HepG2 (cell line): ENCODE data around the gene OR8S1. TPM values are rescaled to one million over a fixed set of nuclear protein-coding genes. Genes with fewer than 3 reads are reported as not detected.

Experiments used
- ATAC-seq: fragments of 200-7000 bp; cut with Tn5 transposase; 3 replicates; pipeline ENCODE4 v1.9.1; 2020; ENCODE audit warnings: mild to moderate bottlenecking, moderate library complexity
- BruUV-seq: library from RNA; stranded (reverse); fragments of 400-500 nt; replicated peaks from 2 replicates; lab custom pipeline; 2021; lab: Mats Ljungman, UMichigan
- CTCF ChIA-PET: fragments of 300-600 bp; formaldehyde crosslinking; extraction: SDS; loops from one replicate; lab custom pipeline; 2021; ENCODE audit warnings: low total read pairs, inconsistent platforms, low intra/inter-chr PET ratio; lab: Yijun Ruan, JAX
- POLR2A ChIA-PET: fragments of 350-600 bp; sonication (Branson Sonifier 250); formaldehyde crosslinking; loops from one replicate; lab custom pipeline; 2020; ENCODE audit warnings: antibody characterized with exemption, inconsistent platforms; lab: Yijun Ruan, JAX
- DNase-seq: peaks from one replicate; pipeline ENCODE4 v3.0.0-alpha.2; 2015; ENCODE audit warnings: low spot score
- FAIRE-seq: peaks from 3 replicates; lab custom pipeline; 2011; peaks lifted over from hg19 to GRCh38; lab: Jason Lieb, UNC
- H2AFZ ChIP-seq: one replicate; pipeline ENCODE4 v1.6.1; 2011; ENCODE audit warnings: low read length, inconsistent platforms
- H3K27ac ChIP-seq: fragments of 300-600 bp; 3 replicates; pipeline ENCODE4 v1.8.0; 2011; ENCODE audit warnings: mixed run types, mild to moderate bottlenecking, mixed read lengths, low read length, inconsistent platforms; ENCODE audit not compliant: insufficient read depth; ENCODE audit errors: extremely low read length
- H3K27me3 ChIP-seq, 2 experiments: fragments of 200-600 bp in 1 of 2; 2 replicates in 1 of 2; 3 replicates in 1 of 2; pipeline versions ENCODE4 v1.6.0 to v1.8.0; 2011; ENCODE audit warnings: low read length in 2 of 2, mild to moderate bottlenecking in 2 of 2, moderate library complexity in 2 of 2, inconsistent platforms in 1 of 2; ENCODE audit not compliant: insufficient read depth in 2 of 2, control insufficient read depth in 1 of 2
- H3K36me3 ChIP-seq, 2 experiments: fragments of 200-600 bp in 1 of 2; replicated peaks in 1 of 2; 2 replicates in 1 of 2; 3 replicates in 1 of 2; pipeline versions ENCODE4 v1.5.1 to v1.8.0; 2011; ENCODE audit warnings: low read length in 2 of 2, inconsistent platforms in 1 of 2; ENCODE audit not compliant: insufficient read depth in 2 of 2, control insufficient read depth in 1 of 2
- H3K4me1 ChIP-seq: 2 replicates; pipeline ENCODE4 v1.5.1; 2012; ENCODE audit warnings: low read length, inconsistent platforms; ENCODE audit not compliant: insufficient read depth
- H3K4me2 ChIP-seq: 2 replicates; pipeline ENCODE4 v1.6.0; 2011; ENCODE audit warnings: low read depth, low read length, inconsistent platforms
- H3K4me3 ChIP-seq, 3 experiments: fragments of 200-600 bp in 1 of 3; sonication (generic), shearing (Covaris generic) in 1 of 3; replicated peaks in 1 of 3; 2 replicates each; pipeline ENCODE4 v1.5.1; 2011 to 2016; ENCODE audit warnings: low read length in 3 of 3, inconsistent platforms in 2 of 3, low read depth in 2 of 3, mild to moderate bottlenecking in 2 of 3, control low read depth in 1 of 3, mixed read lengths in 1 of 3; ENCODE audit not compliant: insufficient read depth in 1 of 3
- H3K79me2 ChIP-seq: one replicate; pipeline ENCODE4 v1.6.1; 2011; ENCODE audit warnings: low read length, inconsistent platforms; ENCODE audit not compliant: insufficient read depth
- H3K9ac ChIP-seq: 2 replicates; pipeline ENCODE4 v1.6.0; 2011; ENCODE audit warnings: mild to moderate bottlenecking, low read depth, low read length, inconsistent platforms; ENCODE audit not compliant: insufficient read depth
- H3K9me3 ChIP-seq: 2 replicates; pipeline ENCODE4 v1.5.1; 2012; ENCODE audit warnings: mild to moderate bottlenecking, low read length
- H4K20me1 ChIP-seq: 2 replicates; pipeline ENCODE4 v1.6.0; 2011; ENCODE audit warnings: inconsistent platforms, mild to moderate bottlenecking, low read length, moderate library complexity; ENCODE audit not compliant: insufficient read depth
- ATF7 ChIP-seq, 2 experiments: fragments of 450-650 bp in 1 of 2; sonication (generic) in 1 of 2; formaldehyde crosslinking in 1 of 2; IDR thresholded peaks; 2 replicates each; pipeline versions ENCODE4 v1.4.0 to v1.6.1; 2016 to 2020; ENCODE audit warnings: antibody characterized with exemption in 1 of 2, mild to moderate bottlenecking in 1 of 2, missing genetic modification reagents in 1 of 2
- CENPT ChIP-seq: sonication (generic); formaldehyde crosslinking; IDR thresholded peaks from 2 replicates; pipeline ENCODE4 v1.8.0; 2022; ENCODE audit warnings: low read depth, mild to moderate bottlenecking, moderate library complexity, missing genetic modification reagents
- FOXK1 ChIP-seq: sonication (generic); formaldehyde crosslinking; IDR thresholded peaks from 2 replicates; pipeline ENCODE4 v1.4.0; 2020; ENCODE audit warnings: low read depth, missing genetic modification reagents, borderline replicate concordance
- KDM1A ChIP-seq: IDR thresholded peaks from 2 replicates; pipeline ENCODE4 v1.6.1; 2016; ENCODE audit warnings: missing compliant biosample characterization
- MAF1 ChIP-seq: sonication (generic); formaldehyde crosslinking; IDR thresholded peaks from 2 replicates; pipeline ENCODE4 v1.5.0; 2020; ENCODE audit warnings: missing genetic modification reagents, borderline replicate concordance
- ZNF549 ChIP-seq: sonication (generic); formaldehyde crosslinking; IDR thresholded peaks from 2 replicates; pipeline ENCODE4 v1.5.0; 2020; ENCODE audit warnings: missing genetic modification reagents
- WGBS: methylation state at CpG from one replicate; pipeline ENCODE4 v1.1.6; 2017; ENCODE audit warnings: low lambda C conversion rate; 5-methylcytosine and 5-hydroxymethylcytosine counted together
- in situ Hi-C: cut with HindIII; loops from 2 replicates; pipeline ENCODE4 v1.10.0; 2017; ENCODE audit warnings: low pct_unique_long_range_greater_than_20kb; ENCODE audit not compliant: extremely low pct_ligation_motif_present
- intact Hi-C: fragments of 100-400 bp; cut with micrococcal nuclease; formaldehyde crosslinking; loops from one replicate; pipeline ENCODE4 v1.10.0; 2022; ENCODE audit not compliant: unreplicated experiment
- polyA plus RNA-seq, 8 experiments: library from polyadenylated mRNA; depleted of rRNA in 3 of 8; stranded (reverse) in 7 of 8; unstranded in 1 of 8; fragments of >200 nt; fragmentation: Illumina TruSeq in 4 of 8; extraction: Trizol in 4 of 8; gene quantifications; 2 replicates each; pipeline versions ENCODE4 v1.2.1 to v1.2.3, GENCODE V29; 2011 to 2016; ENCODE audit warnings: low read depth in 4 of 8, missing spikeins in 1 of 8, mixed read lengths in 1 of 8; ENCODE audit not compliant: insufficient read depth in 1 of 8
- total RNA-seq, 5 experiments: library from RNA; depleted of rRNA; stranded (reverse); fragments of >200 nt; fragmentation: Illumina TruSeq; extraction: Trizol; gene quantifications; 2 replicates each; pipeline ENCODE4 v1.2.3, GENCODE V29; 2016; ENCODE audit warnings: low read depth in 1 of 5
- TF ChIP-seq, protein P1 (sequence below): IDR thresholded peaks from 2 replicates; pipeline ENCODE4 v1.4.0; 2020; ENCODE audit warnings: mild to moderate bottlenecking, missing genetic modification reagents
- TF ChIP-seq, protein P2 (sequence below): sonication (generic); formaldehyde crosslinking; IDR thresholded peaks from 2 replicates; pipeline ENCODE4 v1.4.0; 2020; ENCODE audit warnings: mild to moderate bottlenecking, missing genetic modification reagents, borderline replicate concordance
- TF ChIP-seq, protein P3 (sequence below): sonication (generic); formaldehyde crosslinking; IDR thresholded peaks from 2 replicates; pipeline ENCODE4 v1.9.0; 2021; ENCODE audit warnings: missing genetic modification reagents, mild to moderate bottlenecking, borderline replicate concordance

Gene OR8S1
- total and polyA plus RNA-seq, 2 of the 13 experiments (the other 11 are each of a cell fraction or from before 2014, with no cell fraction given): not detected

DNA sequence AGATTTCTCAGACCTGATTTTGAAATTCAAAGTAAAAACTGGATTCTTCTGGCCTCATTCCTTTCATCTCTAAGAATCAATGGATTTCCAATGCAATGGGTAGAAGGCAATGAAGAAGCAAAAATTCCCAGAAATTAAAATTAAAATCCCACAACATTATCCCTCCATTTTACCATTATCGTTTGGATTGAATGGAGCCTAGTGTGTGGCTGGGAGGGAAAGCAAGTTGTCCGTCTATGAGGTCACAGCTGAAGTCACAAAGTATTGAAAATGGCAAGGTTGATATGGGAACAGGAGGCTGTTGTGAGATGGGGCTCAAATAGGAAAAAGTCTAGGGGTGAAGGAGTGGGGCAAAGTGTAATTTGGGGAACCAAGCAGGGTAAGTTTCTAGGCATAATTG, 43.2 kb upstream of the OR8S1 start, which contains the start of gene C12orf54 (continued):
- no peak for TF ChIP-seq ZNF549 (CRISPR knock-in tag)
- TF ChIP-seq, all 625 proteins: peak for 0

DNA sequence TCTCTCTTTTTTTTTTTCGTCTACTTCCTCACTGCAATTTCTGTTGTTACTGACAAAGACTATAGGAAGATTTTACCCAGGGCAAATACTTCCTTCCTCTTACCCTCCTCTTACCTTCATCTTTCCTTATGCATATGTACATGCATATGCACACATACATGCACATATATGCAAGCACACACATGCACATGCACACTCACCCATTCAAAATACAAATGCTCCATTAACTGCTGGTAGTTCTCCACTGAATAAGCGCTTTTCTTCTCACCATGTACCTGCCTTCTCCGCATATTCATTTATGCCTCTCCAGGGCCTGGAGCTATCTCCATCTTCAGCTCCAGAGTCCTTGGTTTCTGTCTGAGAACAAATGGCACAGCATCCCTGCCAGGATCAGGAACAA, 42.5 kb upstream of the OR8S1 start:
- H3K4me1 ChIP-seq: no peaks in the 10 kb centered on the region
- no peaks in the 10 kb centered on the region for H3K9me3 ChIP-seq
- WGBS: 36% methylated on average over 3 of the region's 3 CpGs
- no peak for FAIRE-seq
- no peaks in the 10 kb centered on the region for H4K20me1 ChIP-seq
- H2AFZ ChIP-seq: no peak overlapping the region
- no peak for ATAC-seq
- no peaks in the 10 kb centered on the region for H3K36me3 ChIP-seq
- TF ChIP-seq CENPT (CRISPR knock-in tag): no peak
- TF ChIP-seq ATF7 (IDR thresholded peaks at IDR 0.05): no peak
- TF ChIP-seq ATF7 (CRISPR knock-in tag; IDR thresholded peaks at IDR 0.05): no peak
- no peak for TF ChIP-seq MAF1 (CRISPR knock-in tag)
- TF ChIP-seq, protein P1, sequence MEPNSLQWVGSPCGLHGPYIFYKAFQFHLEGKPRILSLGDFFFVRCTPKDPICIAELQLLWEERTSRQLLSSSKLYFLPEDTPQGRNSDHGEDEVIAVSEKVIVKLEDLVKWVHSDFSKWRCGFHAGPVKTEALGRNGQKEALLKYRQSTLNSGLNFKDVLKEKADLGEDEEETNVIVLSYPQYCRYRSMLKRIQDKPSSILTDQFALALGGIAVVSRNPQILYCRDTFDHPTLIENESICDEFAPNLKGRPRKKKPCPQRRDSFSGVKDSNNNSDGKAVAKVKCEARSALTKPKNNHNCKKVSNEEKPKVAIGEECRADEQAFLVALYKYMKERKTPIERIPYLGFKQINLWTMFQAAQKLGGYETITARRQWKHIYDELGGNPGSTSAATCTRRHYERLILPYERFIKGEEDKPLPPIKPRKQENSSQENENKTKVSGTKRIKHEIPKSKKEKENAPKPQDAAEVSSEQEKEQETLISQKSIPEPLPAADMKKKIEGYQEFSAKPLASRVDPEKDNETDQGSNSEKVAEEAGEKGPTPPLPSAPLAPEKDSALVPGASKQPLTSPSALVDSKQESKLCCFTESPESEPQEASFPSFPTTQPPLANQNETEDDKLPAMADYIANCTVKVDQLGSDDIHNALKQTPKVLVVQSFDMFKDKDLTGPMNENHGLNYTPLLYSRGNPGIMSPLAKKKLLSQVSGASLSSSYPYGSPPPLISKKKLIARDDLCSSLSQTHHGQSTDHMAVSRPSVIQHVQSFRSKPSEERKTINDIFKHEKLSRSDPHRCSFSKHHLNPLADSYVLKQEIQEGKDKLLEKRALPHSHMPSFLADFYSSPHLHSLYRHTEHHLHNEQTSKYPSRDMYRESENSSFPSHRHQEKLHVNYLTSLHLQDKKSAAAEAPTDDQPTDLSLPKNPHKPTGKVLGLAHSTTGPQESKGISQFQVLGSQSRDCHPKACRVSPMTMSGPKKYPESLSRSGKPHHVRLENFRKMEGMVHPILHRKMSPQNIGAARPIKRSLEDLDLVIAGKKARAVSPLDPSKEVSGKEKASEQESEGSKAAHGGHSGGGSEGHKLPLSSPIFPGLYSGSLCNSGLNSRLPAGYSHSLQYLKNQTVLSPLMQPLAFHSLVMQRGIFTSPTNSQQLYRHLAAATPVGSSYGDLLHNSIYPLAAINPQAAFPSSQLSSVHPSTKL (CRISPR knock-in tag): no peak
- TF ChIP-seq FOXK1 (CRISPR knock-in tag): no peak
- TF ChIP-seq, protein P2, sequence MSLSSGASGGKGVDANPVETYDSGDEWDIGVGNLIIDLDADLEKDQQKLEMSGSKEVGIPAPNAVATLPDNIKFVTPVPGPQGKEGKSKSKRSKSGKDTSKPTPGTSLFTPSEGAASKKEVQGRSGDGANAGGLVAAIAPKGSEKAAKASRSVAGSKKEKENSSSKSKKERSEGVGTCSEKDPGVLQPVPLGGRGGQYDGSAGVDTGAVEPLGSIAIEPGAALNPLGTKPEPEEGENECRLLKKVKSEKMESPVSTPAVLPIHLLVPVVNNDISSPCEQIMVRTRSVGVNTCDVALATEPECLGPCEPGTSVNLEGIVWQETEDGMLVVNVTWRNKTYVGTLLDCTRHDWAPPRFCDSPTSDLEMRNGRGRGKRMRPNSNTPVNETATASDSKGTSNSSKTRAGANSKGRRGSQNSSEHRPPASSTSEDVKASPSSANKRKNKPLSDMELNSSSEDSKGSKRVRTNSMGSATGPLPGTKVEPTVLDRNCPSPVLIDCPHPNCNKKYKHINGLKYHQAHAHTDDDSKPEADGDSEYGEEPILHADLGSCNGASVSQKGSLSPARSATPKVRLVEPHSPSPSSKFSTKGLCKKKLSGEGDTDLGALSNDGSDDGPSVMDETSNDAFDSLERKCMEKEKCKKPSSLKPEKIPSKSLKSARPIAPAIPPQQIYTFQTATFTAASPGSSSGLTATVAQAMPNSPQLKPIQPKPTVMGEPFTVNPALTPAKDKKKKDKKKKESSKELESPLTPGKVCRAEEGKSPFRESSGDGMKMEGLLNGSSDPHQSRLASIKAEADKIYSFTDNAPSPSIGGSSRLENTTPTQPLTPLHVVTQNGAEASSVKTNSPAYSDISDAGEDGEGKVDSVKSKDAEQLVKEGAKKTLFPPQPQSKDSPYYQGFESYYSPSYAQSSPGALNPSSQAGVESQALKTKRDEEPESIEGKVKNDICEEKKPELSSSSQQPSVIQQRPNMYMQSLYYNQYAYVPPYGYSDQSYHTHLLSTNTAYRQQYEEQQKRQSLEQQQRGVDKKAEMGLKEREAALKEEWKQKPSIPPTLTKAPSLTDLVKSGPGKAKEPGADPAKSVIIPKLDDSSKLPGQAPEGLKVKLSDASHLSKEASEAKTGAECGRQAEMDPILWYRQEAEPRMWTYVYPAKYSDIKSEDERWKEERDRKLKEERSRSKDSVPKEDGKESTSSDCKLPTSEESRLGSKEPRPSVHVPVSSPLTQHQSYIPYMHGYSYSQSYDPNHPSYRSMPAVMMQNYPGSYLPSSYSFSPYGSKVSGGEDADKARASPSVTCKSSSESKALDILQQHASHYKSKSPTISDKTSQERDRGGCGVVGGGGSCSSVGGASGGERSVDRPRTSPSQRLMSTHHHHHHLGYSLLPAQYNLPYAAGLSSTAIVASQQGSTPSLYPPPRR: no peak
- TF ChIP-seq, protein P3, sequence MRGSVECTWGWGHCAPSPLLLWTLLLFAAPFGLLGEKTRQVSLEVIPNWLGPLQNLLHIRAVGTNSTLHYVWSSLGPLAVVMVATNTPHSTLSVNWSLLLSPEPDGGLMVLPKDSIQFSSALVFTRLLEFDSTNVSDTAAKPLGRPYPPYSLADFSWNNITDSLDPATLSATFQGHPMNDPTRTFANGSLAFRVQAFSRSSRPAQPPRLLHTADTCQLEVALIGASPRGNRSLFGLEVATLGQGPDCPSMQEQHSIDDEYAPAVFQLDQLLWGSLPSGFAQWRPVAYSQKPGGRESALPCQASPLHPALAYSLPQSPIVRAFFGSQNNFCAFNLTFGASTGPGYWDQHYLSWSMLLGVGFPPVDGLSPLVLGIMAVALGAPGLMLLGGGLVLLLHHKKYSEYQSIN (CRISPR knock-in tag): no peak
- TF ChIP-seq KDM1A (CRISPR knock-in tag): no peak
- no peak for DNase-seq
- no peak overlapping the region for H3K4me3 ChIP-seq
- in situ Hi-C loops: no loop called here
- H3K79me2 ChIP-seq: no peaks in the 10 kb centered on the region
- ChIA-PET CTCF (no interaction called here), POLR2A (no interaction called here)
- H3K27ac ChIP-seq: no peak overlapping the region
- no TSS peak for BruUV-seq
- H3K9ac ChIP-seq: no peak overlapping the region
- intact Hi-C loops: no loop called here
- peaks cover 0 to 8% of the 10 kb centered on the region in 2 experiments; a peak in 1 of 5 replicates for H3K27me3 ChIP-seq
- no peak overlapping the region for H3K4me2 ChIP-seq
